Measurements from ENCODE around the gene AFF4.
"Not testable (repeated sequence)": the region's sequence is repeated elsewhere in the genome, so short reads cannot be mapped to it uniquely, and the experiment has no call there.

GRCh38 chr5:132982971-132983370 lies 19.5 kb upstream of the AFF4 start:
- TF ChIP-seq CTCF (IDR thresholded peaks at IDR 0.05); EZH2 (IDR thresholded peaks at IDR 0.05; ENCODE audit: borderline replicate concordance, insufficient read depth, low read depth, low read length, poor library complexity, severe bottlenecking): not testable (repeated sequence)

All from B cell (primary cell).